HG03342 (cell line): Measurements from ENCODE around the gene CTSW.
"Not testable (repeated sequence)": the region's sequence is repeated elsewhere in the genome, so short reads cannot be mapped to it uniquely, and the experiment has no call there.

Experiments
- ATAC-seq: cut with Tn5 transposase; IDR thresholded peaks from one replicate; pipeline ENCODE4 v1.9.1; 2021; ENCODE audit warnings: mild to moderate bottlenecking, moderate library complexity; ENCODE audit not compliant: unreplicated experiment

CTSW gene

DNA sequence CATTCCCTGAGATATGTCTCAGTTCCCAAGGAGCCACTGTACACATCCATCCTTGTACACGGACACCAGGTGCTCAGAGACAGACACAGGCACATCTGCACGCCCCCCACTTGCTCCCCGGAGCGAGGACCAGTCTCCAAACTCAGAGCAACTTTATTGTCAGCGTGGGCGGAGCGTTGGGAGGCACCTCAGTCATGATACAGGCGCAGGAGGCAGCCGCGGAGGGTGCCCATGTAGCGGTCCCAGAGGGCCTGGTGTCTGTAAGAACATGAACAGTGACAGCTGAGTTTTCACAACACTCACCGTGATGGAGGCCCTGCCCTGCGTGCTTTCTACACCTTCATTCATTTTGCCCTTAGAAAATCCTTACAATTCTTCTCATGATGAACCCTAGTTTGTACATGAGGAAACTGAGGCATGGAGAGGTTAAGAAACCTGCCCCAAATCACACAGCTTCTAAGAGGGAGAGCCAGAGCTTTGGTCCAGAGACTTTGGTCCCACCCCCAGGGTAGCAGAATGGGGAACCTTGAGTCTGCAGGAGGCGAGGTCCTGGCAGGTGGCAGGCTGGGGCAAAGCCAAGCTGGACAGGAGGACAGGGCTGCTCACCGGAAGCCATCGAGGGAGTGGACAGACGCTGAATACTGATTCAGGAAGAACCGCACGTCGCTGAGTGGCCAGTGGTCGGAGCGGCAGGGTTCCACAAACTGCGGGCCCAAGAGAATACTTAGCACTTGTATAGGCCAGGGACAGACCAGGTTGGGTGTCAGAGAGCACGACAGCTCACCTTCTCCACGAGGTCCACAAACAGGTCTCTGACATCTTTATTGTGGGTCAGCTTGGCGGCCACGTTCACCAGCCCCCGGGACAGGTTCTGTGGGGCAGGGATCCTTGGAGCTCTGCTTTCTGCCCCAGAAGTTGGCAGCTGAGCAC is 4.4 kb downstream of the CTSW start:
- ATAC-seq: no peak

DNA sequence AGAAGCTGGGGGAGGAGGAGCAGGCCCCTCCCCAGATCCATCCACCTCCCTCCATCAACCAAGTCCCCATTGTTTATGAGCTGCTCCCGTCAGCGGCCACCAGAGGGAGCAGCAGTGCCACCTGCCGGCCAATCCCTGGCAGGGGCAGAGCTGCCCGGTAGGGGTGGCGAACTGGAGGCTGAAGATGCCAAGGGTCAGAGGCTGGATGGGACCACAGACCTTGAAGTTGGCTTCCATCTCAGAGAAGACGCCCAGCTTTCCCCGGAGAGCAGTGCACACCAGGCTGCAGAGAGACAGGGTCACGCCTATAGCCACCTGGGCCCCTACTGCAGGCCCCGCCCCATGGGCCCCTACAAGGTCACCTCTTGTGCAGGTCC is 5.1 kb downstream of the CTSW start:
- no peak for ATAC-seq

DNA sequence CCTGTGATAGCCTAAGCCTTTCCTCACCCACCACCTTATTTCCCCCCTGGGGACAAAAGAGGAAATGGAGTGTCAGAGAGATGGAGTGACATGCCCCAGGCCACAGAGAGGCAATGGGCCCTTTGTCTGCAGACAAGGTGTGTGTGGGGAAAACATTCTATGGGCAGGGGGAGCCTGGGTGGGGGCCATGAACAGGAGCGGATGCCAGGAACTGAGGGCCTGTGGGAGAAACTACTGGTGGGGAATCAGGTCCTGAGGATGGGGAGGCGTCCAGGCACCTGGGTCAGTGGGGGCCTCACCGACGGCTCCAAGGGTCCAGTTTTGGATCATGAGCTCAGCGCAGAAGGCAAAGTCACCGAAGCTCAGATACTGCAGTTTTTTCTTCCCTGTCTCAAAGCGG is 5.6 kb downstream of the CTSW start:
- ATAC-seq: no peak

DNA sequence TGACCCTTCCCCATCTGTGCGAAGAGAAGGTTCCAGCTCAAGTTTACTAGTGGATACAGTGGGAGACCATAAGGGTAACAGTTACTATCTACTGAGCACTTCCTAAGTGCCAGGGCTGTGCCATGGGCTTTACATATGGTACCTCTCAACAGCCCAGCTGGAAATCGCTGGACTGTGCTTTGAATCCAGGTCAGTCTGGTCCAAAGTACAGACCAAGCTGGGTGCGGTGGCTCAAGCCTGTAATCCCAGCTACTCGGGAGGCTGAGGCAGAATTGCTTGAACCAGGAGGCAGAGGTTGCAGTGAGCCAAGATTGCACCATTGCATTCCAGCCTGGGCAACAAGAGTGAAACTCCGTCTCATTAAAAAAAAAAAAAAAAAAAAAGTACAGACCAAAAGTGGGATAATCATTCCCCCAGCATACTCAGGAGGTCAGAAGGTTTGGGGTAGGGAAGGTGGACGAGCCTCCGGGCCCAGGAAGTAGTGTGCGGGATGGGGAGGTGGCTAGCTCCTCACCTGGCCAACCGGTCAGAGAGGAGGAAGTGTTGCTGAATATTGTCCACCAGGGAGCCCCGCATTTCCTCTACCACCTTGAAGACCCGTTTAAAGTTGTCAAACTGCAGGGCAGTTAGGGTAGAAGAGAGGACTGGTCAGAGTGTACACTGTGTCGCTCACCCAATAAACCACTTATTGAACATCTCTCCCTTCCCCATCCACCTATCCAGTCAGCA is 6.3 kb downstream of the CTSW start:
- ATAC-seq: no peak

DNA sequence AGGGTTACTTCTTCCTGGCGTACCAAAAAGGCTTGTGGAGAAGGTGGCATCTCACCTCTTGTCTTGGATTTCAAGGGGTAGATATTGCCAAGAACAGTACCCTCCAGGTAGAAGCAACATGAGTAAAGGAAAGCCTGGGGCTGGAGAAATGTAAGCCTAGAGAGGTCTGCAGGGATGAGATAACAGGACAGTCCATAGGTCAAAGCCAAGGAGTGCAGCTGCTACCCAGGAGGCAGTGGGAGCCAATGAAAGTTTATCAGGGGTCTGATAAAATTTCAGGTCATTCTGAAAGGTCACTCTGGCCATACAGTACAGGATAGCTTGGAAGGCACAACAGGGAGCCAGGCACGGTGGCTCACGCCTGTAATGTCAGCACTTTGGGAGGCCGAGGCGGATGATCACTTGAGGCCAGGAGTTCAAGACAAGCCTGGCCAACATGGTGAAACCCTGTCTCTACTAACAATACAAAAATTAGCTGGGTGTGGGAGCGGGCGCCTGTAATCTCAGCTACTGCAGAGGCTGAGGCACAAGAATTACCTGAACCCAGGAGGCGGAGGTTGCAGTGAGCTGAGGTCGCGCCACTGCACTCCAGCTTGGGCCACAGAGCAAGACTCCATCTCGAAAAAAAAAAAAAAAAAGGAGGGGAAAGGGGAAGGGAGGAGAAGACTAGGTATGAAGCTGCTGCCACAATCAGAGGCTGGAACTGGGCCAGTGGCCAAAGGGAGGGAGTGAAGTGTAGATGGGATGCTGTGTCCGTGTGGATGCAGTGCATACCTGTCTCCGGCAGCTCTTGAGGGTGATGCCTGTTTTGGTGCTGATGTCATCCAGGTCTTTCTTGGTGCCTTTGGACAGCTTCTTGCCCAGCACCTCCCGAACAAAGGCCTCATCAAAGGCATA is 7.4 kb downstream of the CTSW start:
- ATAC-seq: no peak

DNA sequence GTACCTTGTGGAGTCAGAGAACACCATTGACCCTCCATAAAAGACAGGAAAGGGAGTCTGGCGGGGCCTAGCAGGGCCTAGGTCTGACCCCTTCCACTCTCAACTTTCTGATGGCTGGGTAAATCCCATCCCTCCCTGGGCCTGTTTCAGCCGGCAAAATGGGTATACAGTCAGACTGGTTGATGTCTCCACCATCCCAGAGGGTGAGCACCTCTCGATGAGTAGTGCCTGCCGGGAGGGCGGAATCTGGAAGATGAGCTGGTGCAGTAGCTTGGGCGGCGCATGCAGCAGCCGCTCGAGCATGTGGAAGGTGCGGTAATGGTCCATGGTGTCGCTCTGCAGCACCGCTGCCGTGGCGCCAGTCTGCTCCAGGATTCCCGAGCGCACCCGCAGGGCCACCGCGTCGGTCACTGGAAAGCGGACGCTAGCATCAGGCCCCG is 8.1 kb downstream of the CTSW start:
- ATAC-seq: no peak

DNA sequence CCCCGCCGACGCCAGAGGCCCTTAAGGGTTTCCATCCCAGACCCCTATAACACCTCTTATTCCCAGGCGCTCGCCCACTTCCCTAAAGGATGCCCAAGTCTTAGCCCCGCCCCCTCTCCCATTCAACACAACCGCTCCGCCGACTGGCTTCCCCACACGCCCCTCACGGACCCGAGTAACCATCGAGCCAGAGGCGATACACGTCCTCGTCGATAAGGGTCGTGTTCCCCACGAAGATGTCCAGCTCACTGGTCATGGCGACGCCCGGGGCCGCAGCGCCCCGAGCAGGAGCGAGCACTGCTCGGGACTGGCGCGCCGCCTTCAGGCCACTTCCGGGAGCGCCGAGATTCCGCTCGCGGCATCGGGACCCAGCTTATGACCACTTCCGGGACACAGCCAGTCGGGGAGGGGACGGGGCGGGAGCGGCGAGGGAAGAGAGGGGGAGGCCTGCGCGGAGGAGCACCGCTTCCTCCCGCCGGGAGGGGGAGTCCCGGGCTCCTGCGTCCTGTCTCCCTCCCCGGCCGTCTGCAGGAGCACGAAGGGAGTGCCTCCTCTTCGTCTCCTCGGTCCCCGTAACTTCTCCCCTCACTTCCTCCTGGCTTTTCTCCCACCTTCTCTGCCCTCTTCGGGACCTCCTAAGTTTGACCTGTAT is 8.7 kb downstream of the CTSW start, which contains the start of gene FIBP:
Gene FIBP (minus strand): TSS at position 309 of the 652 bp plus-strand sequence. CDS start 53 bp downstream, at position 256.
- ATAC-seq: peak; percentile 41

DNA sequence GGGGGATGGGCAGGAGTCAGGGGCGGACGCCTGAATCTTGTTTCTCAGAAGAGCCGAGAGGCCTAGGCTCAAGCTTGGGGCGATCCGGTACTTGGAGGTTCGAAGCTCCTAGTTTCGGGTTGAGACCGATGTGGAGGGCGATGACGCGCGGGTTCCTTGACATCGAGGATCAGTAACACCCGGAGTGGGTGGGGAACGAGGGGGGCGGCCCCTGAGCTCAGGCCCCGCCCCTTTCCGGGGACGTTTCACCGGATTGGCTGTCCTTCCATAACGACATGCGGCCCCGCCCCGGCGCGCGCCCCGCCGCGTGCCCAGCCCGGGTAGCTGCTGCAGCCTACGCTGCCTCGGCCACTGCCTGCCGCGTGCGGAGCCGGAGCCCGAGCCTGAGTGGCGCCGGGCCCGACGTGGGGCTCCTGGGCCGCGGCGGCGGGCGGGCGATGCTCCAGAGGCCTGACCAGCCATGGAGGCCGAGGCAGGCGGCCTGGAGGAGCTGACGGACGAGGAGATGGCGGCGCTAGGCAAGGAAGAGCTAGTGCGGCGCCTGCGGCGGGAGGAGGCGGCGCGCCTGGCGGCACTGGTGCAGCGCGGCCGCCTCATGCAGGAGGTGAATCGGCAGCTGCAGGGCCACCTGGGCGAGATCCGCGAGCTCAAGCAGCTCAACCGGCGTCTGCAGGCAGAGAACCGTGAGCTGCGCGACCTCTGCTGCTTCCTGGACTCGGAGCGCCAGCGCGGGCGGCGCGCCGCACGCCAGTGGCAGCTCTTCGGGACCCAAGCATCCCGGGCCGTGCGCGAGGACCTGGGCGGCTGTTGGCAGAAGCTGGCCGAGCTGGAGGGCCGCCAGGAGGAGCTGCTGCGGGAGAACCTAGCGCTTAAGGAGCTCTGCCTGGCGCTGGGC is 10.9 kb downstream of the CTSW start, which contains the start of gene CCDC85B:
Gene CCDC85B (plus strand): TSS at position 350 of the 895 bp plus-strand sequence. CDS start 111 bp downstream, at position 461.
- ATAC-seq: peak; percentile 54

- no peak for ATAC-seq
These were observed 11.8 kb downstream of the CTSW start for GRCh38 chr11:65891219-65892136.

DNA sequence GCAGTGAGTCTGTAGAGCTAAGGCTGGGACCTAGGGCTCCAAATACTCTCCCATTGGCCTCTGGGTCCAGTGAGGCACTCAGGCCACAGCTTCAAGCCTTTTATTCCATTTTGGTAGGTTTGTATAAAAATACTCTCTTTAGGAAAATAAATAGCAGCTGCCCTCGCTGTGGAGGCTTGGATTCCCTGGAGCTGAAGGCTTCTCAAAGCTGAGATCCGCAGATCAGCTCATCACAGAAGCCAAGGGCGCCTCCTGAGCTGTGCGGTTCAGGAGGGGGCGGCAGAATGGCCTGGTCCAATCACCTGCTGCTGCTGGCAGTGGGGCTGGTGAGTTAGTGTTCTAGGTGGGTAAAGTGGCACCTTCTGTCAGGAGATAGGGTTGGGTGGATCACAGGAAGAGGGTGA is 12.5 kb downstream of the CTSW start:
- not testable (repeated sequence) for ATAC-seq

GRCh38 chr11:65892661-65893317 is 13.2 kb downstream of the CTSW start:
- no peak for ATAC-seq

GRCh38 chr11:65894034-65894591 is 14.5 kb downstream of the CTSW start:
- ATAC-seq: no peak

DNA sequence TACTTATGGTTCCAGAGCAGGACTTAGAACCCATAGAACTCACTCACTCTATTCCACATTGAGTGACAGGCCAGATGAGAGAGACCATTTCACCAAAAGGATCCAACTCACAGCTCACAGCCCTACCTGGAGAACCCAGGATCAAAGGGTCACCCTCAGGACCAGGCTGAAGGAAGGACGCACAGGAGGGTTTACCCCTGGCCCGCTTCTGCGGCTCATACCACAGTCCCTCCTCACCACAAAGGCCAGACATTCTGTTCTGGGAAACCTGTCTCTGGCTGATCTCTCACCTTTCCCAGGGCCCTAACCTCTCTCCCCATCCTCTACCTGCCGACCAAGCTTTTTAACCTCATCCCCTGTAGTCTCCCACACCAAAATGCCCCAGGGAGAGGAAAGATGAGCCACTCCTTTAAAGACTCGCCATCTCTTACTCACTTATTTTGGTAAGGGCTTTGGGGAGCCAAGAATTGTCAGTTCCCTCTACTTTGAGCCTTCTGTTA is 15.9 kb downstream of the CTSW start:
- no peak for ATAC-seq

DNA sequence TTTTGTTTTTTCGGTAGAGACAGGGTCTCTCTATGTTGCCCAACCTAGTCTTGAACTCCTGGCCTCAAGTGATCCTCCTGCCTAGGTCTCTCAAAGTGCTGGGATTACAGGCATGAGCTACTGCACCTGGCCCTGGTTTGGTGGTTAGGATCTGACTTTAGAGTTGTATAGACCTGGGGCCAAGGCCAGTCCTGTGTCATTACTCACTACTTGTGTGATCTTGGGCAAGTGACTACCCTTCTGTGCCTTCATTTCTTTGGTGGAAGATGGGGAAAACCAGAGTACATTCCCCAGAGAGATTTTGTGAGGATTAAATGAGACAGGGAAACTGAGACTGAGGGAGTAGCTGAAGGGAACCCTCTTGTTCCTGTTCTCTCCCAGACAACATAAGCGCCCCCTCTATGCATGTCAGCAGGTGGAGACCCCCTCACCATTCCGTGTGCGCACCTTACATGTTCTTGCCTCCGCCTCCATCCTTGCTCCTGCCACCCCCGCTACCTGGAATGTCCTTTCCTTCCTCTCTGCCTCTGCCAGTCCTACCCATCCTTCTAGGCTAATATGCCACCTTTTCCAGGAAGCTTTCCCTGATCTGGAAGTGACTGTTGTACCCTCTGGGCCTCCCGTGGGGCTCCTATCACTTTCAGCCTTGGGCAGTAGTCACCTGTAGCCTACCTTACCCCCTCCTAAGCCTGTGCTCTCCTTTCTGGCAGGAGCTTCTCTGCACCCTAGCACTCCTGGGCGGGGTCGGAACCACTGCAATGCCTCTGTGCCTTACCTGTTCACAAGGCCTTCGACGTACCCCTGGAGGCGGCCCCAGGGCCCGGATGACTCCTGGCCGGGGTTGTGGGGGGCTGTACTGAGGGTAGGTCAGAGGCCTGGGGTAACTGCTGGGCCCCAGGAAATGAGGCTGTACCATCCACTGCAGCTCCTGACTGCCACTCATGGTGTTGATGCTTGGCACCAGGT is 16.7 kb downstream of the CTSW start:
- ATAC-seq: no peak

GRCh38 chr11:65897020-65897471 is 17.4 kb downstream of the CTSW start:
- no peak for ATAC-seq
